Nephron (organoid): ENCODE results near the gene DDX31.

Experiments used
- H3K27ac Mint-ChIP-seq, 3 experiments: 2 replicates each; pipeline ENCODE4 v1.8.0; 2020; ENCODE audit warnings: mixed read lengths in 3 of 3, mild to moderate bottlenecking in 2 of 3, moderate library complexity in 1 of 3
- H3K27me3 Mint-ChIP-seq: 2 replicates; pipeline ENCODE4 v1.8.0; 2021; ENCODE audit warnings: low read depth, mild to moderate bottlenecking, moderate library complexity, mixed read lengths
- H3K36me3 Mint-ChIP-seq: 2 replicates; pipeline ENCODE4 v1.8.0; 2020; ENCODE audit warnings: low read depth, mixed read lengths
- H3K4me1 Mint-ChIP-seq: 2 replicates; pipeline ENCODE4 v1.8.0; 2020; ENCODE audit warnings: mixed read lengths
- H3K4me3 Mint-ChIP-seq, 3 experiments: 2 replicates each; pipeline ENCODE4 v1.8.0; 2020; ENCODE audit warnings: mild to moderate bottlenecking in 3 of 3, mixed read lengths in 3 of 3, moderate library complexity in 2 of 3
- H3K9me3 Mint-ChIP-seq: 2 replicates; pipeline ENCODE4 v1.8.0; 2020; ENCODE audit warnings: mixed read lengths
- TF ChIP-seq, protein P1 (sequence below), 3 experiments: fragments of 200-600 bp; sonication (generic); IDR thresholded peaks; one replicate each; pipeline ENCODE4 v1.5.0; 2021; ENCODE audit warnings: antibody characterized with exemption in 3 of 3; ENCODE audit not compliant: unreplicated experiment in 3 of 3

Gene DDX31

DNA sequence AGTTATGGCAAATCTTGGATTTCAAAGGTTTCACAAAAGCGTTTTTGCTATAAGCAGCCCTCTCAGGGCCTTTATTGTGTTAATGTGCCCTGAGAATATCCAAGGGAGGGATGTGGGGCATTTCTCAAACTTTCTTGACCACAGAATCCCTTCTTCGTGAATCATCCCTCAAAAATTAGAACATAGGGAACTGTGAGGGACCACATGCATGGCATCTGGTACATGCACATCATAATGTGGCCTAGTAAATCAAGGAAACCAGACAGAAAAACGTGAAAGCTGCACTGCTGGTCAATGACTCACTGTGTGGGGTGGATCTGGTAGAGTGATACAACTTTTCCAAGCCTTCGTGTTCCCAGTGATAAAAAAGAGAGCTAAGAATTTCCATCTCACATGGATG is 22.4 kb downstream of the DDX31 start:
- no peak overlapping the region for H3K27ac Mint-ChIP-seq
- H3K36me3 Mint-ChIP-seq: peaks cover 72% of the 10 kb centered on the region
- TF ChIP-seq, protein P1, sequence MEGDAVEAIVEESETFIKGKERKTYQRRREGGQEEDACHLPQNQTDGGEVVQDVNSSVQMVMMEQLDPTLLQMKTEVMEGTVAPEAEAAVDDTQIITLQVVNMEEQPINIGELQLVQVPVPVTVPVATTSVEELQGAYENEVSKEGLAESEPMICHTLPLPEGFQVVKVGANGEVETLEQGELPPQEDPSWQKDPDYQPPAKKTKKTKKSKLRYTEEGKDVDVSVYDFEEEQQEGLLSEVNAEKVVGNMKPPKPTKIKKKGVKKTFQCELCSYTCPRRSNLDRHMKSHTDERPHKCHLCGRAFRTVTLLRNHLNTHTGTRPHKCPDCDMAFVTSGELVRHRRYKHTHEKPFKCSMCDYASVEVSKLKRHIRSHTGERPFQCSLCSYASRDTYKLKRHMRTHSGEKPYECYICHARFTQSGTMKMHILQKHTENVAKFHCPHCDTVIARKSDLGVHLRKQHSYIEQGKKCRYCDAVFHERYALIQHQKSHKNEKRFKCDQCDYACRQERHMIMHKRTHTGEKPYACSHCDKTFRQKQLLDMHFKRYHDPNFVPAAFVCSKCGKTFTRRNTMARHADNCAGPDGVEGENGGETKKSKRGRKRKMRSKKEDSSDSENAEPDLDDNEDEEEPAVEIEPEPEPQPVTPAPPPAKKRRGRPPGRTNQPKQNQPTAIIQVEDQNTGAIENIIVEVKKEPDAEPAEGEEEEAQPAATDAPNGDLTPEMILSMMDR (IDR thresholded peaks at IDR 0.05; ENCODE audit: unreplicated experiment in 3 of 3): no peak
- no peak overlapping the region for H3K4me3 Mint-ChIP-seq
- H3K27me3 Mint-ChIP-seq: no peaks in the 10 kb centered on the region
- no peaks in the 10 kb centered on the region for H3K4me1 Mint-ChIP-seq
- H3K9me3 Mint-ChIP-seq: no peaks in the 10 kb centered on the region

GRCh38 chr9:132646726-132647125 is 23.1 kb downstream of the DDX31 start:
- no peaks in the 10 kb centered on the region for H3K9me3 Mint-ChIP-seq
- H3K4me1 Mint-ChIP-seq: no peaks in the 10 kb centered on the region
- no peak overlapping the region for H3K27ac Mint-ChIP-seq
- TF ChIP-seq, protein P1 (IDR thresholded peaks at IDR 0.05; ENCODE audit: unreplicated experiment in 3 of 3): no peak
- no peak overlapping the region for H3K4me3 Mint-ChIP-seq
- peaks cover 75% of the 10 kb centered on the region for H3K36me3 Mint-ChIP-seq
- no peaks in the 10 kb centered on the region for H3K27me3 Mint-ChIP-seq

GRCh38 chr9:132645711-132646110 is 24.1 kb downstream of the DDX31 start:
- TF ChIP-seq, protein P1 (IDR thresholded peaks at IDR 0.05; ENCODE audit: unreplicated experiment in 3 of 3): no peak
- Mint-ChIP-seq H3K27ac (no peak overlapping the region), H3K36me3 (peaks cover 84% of the 10 kb centered on the region), H3K4me3 (no peak overlapping the region), H3K4me1 (no peaks in the 10 kb centered on the region), H3K9me3 (no peaks in the 10 kb centered on the region), H3K27me3 (no peaks in the 10 kb centered on the region)

- Mint-ChIP-seq H3K4me3 (no peak overlapping the region), H3K9me3 (no peaks in the 10 kb centered on the region), H3K4me1 (no peaks in the 10 kb centered on the region), H3K36me3 (peaks cover 80% of the 10 kb centered on the region), H3K27me3 (no peaks in the 10 kb centered on the region), H3K27ac (no peak overlapping the region)
- TF ChIP-seq, protein P1 (IDR thresholded peaks at IDR 0.05; ENCODE audit: unreplicated experiment in 3 of 3): no peak
Observed at GRCh38 chr9:132645306-132645705, 24.5 kb downstream of the DDX31 start.

GRCh38 chr9:132644251-132644650 is 25.5 kb downstream of the DDX31 start:
- no peaks in the 10 kb centered on the region for H3K4me1 Mint-ChIP-seq
- no peak overlapping the region for H3K4me3 Mint-ChIP-seq
- H3K9me3 Mint-ChIP-seq: no peaks in the 10 kb centered on the region
- peaks cover 82% of the 10 kb centered on the region for H3K36me3 Mint-ChIP-seq
- TF ChIP-seq, protein P1 (IDR thresholded peaks at IDR 0.05; ENCODE audit: unreplicated experiment in 3 of 3): no peak
- H3K27me3 Mint-ChIP-seq: no peaks in the 10 kb centered on the region
- H3K27ac Mint-ChIP-seq: no peak overlapping the region

- H3K27me3 Mint-ChIP-seq: no peaks in the 10 kb centered on the region
- H3K4me1 Mint-ChIP-seq: no peaks in the 10 kb centered on the region
- H3K27ac Mint-ChIP-seq: no peak overlapping the region
- H3K9me3 Mint-ChIP-seq: no peaks in the 10 kb centered on the region
- TF ChIP-seq, protein P1 (IDR thresholded peaks at IDR 0.05; ENCODE audit: unreplicated experiment in 3 of 3): no peak
- H3K4me3 Mint-ChIP-seq: no peak overlapping the region
- H3K36me3 Mint-ChIP-seq: peaks cover 79% of the 10 kb centered on the region
Observed at GRCh38 chr9:132641216-132641615, 28.6 kb downstream of the DDX31 start.
